K562 (cell line): ENCODE results near the gene CORO6. TPM values are rescaled to one million over a fixed set of nuclear protein-coding genes. Genes with fewer than 3 reads are reported as not detected.

ENCODE experiments used
- HDAC2 ChIP-seq: fragments of 450-650 bp; IDR thresholded peaks from 2 replicates; pipeline ENCODE4 v1.6.1; 2016; ENCODE audit warnings: mild to moderate bottlenecking
- MGA ChIP-seq: fragments of 450-650 bp; IDR thresholded peaks from 2 replicates; pipeline ENCODE4 v1.6.1; 2016; ENCODE audit warnings: mild to moderate bottlenecking, moderate library complexity
- MIER1 ChIP-seq: fragments of 450-650 bp; IDR thresholded peaks from 2 replicates; pipeline ENCODE4 v1.6.1; 2016; ENCODE audit warnings: antibody characterized with exemption, mild to moderate bottlenecking, low read depth
- STAG1 ChIP-seq: sonication (generic); formaldehyde crosslinking; IDR thresholded peaks from 2 replicates; pipeline ENCODE4 v1.5.0; 2020; ENCODE audit warnings: missing genetic modification reagents, borderline replicate concordance
- polyA plus RNA-seq, 8 experiments: library from polyadenylated mRNA; depleted of rRNA in 4 of 8; stranded (reverse) in 5 of 8; unstranded in 3 of 8; fragments of >200 nt; fragmentation: Nextera tagmentation in 2 of 8; fragmentation: Illumina TruSeq in 1 of 8; extraction: Ambion mirVana in 2 of 8; extraction: Trizol in 1 of 8; gene quantifications; 2 replicates each; pipeline versions ENCODE4 v1.2.1 to v1.2.3, GENCODE V29; 2011 to 2014; ENCODE audit warnings: inconsistent platforms in 1 of 8, missing spikeins in 1 of 8
- total RNA-seq, 7 experiments: library from RNA; depleted of rRNA in 6 of 7; stranded (reverse); fragments of >200 nt in 6 of 7; fragmentation: Illumina TruSeq in 2 of 7; extraction: Trizol in 2 of 7; gene quantifications; 2 replicates each; pipeline versions ENCODE4 v1.2.1 to v1.2.3, GENCODE V29; 2011 to 2021; ENCODE audit warnings: low replicate concordance in 1 of 7

The CORO6 gene
- total and polyA plus RNA-seq, 9 of the 15 experiments (the other 6 are each of a cell fraction or from before 2014, with no cell fraction given) = 0.04 to 11.9 (median 2.4) TPM

- TF ChIP-seq MGA = no peak
- no peak for TF ChIP-seq STAG1
- no peak for TF ChIP-seq MIER1
- TF ChIP-seq HDAC2 = no peak
Measured at GRCh38 chr17:29577001-29577370, 45.7 kb downstream of the CORO6 start (continued).
